Middle frontal gyrus (tissue), 1 donor: ENCODE data around the gene RPL13.
"Not testable (repeated sequence)": the region's sequence is repeated elsewhere in the genome, so short reads cannot be mapped to it uniquely, and the experiment has no call there.

ENCODE experiments used
- DNase-seq: peaks from one replicate; pipeline ENCODE4 v3.0.0-alpha.2; 2015; ENCODE audit warnings: low spot score; ENCODE audit errors: extremely low spot score

The RPL13 gene

GRCh38 chr16:89562939-89563338 is 2.5 kb downstream of the RPL13 start:
- no peak for DNase-seq

GRCh38 chr16:89563639-89564392 is 3.3 kb downstream of the RPL13 start:
- DNase-seq, result no peak

GRCh38 chr16:89564476-89565255 is 4.2 kb downstream of the RPL13 start:
- DNase-seq, result no peak

- no peak for DNase-seq
Observed at GRCh38 chr16:89565256-89565505, 4.7 kb downstream of the RPL13 start.

GRCh38 chr16:89565506-89566372 is 5.3 kb downstream of the RPL13 start:
- DNase-seq, result no peak

GRCh38 chr16:89567656-89568594 is 7.4 kb downstream of the RPL13 start:
- no peak for DNase-seq

GRCh38 chr16:89569506-89570341 is 9.2 kb downstream of the RPL13 start:
- no peak for DNase-seq

- no peak for DNase-seq
Observed at GRCh38 chr16:89570342-89570923, 10.0 kb downstream of the RPL13 start.

- DNase-seq, result not testable (repeated sequence)
Observed at GRCh38 chr16:89570983-89571598, 10.6 kb downstream of the RPL13 start.

GRCh38 chr16:89571636-89572035 is 11.2 kb downstream of the RPL13 start:
- DNase-seq, result no peak

- DNase-seq, result no peak
Observed at GRCh38 chr16:89572073-89572484, 11.6 kb downstream of the RPL13 start.

- no peak for DNase-seq
Observed at GRCh38 chr16:89572485-89573205, 12.2 kb downstream of the RPL13 start.

- DNase-seq, result no peak
Observed at GRCh38 chr16:89573826-89574680, 13.6 kb downstream of the RPL13 start.

- DNase-seq, result no peak
Observed at GRCh38 chr16:89574681-89575246, 14.3 kb downstream of the RPL13 start.

GRCh38 chr16:89575247-89576152 is 15.0 kb downstream of the RPL13 start, which contains the start of gene CPNE7:
CPNE7 (plus strand) TSS chr16:89575758; CDS start chr16:89575898, 140 bp downstream.
- DNase-seq, result no peak
